ENCODE measurements around the gene CUBN.

DNA sequence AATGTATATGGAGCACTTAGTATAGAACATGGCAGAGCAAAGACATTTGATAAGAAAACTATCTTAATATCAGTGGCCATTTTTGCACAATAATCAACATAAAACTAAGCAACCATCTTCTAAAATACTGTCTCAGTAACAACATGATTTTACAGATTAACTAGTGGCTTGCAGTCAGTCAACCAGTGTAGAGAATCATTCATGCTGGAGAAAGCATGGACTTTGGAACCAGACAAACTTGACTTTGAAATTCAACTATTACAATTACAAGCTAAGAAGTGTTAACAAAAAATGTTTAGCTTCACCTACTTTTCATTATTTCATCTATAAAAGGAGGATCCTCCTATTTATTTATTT lies 27.7 kb downstream of the CUBN start:
- TF ChIP-seq, protein P1, sequence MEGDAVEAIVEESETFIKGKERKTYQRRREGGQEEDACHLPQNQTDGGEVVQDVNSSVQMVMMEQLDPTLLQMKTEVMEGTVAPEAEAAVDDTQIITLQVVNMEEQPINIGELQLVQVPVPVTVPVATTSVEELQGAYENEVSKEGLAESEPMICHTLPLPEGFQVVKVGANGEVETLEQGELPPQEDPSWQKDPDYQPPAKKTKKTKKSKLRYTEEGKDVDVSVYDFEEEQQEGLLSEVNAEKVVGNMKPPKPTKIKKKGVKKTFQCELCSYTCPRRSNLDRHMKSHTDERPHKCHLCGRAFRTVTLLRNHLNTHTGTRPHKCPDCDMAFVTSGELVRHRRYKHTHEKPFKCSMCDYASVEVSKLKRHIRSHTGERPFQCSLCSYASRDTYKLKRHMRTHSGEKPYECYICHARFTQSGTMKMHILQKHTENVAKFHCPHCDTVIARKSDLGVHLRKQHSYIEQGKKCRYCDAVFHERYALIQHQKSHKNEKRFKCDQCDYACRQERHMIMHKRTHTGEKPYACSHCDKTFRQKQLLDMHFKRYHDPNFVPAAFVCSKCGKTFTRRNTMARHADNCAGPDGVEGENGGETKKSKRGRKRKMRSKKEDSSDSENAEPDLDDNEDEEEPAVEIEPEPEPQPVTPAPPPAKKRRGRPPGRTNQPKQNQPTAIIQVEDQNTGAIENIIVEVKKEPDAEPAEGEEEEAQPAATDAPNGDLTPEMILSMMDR (IDR thresholded peaks at IDR 0.05): no peak
- TF ChIP-seq, protein P2, sequence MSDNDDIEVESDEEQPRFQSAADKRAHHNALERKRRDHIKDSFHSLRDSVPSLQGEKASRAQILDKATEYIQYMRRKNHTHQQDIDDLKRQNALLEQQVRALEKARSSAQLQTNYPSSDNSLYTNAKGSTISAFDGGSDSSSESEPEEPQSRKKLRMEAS (CRISPR knock-in tag; IDR thresholded peaks at IDR 0.05): no peak
- TF ChIP-seq, protein P3, sequence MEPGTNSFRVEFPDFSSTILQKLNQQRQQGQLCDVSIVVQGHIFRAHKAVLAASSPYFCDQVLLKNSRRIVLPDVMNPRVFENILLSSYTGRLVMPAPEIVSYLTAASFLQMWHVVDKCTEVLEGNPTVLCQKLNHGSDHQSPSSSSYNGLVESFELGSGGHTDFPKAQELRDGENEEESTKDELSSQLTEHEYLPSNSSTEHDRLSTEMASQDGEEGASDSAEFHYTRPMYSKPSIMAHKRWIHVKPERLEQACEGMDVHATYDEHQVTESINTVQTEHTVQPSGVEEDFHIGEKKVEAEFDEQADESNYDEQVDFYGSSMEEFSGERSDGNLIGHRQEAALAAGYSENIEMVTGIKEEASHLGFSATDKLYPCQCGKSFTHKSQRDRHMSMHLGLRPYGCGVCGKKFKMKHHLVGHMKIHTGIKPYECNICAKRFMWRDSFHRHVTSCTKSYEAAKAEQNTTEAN (CRISPR knock-in tag; IDR thresholded peaks at IDR 0.05): no peak
- TF ChIP-seq, protein P4, sequence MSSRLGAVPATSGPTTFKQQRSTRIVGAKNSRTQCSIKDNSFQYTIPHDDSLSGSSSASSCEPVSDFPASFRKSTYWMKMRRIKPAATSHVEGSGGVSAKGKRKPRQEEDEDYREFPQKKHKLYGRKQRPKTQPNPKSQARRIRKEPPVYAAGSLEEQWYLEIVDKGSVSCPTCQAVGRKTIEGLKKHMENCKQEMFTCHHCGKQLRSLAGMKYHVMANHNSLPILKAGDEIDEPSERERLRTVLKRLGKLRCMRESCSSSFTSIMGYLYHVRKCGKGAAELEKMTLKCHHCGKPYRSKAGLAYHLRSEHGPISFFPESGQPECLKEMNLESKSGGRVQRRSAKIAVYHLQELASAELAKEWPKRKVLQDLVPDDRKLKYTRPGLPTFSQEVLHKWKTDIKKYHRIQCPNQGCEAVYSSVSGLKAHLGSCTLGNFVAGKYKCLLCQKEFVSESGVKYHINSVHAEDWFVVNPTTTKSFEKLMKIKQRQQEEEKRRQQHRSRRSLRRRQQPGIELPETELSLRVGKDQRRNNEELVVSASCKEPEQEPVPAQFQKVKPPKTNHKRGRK (CRISPR knock-in tag; IDR thresholded peaks at IDR 0.05; ENCODE audit: borderline replicate concordance): no peak
- TF ChIP-seq, protein P5, sequence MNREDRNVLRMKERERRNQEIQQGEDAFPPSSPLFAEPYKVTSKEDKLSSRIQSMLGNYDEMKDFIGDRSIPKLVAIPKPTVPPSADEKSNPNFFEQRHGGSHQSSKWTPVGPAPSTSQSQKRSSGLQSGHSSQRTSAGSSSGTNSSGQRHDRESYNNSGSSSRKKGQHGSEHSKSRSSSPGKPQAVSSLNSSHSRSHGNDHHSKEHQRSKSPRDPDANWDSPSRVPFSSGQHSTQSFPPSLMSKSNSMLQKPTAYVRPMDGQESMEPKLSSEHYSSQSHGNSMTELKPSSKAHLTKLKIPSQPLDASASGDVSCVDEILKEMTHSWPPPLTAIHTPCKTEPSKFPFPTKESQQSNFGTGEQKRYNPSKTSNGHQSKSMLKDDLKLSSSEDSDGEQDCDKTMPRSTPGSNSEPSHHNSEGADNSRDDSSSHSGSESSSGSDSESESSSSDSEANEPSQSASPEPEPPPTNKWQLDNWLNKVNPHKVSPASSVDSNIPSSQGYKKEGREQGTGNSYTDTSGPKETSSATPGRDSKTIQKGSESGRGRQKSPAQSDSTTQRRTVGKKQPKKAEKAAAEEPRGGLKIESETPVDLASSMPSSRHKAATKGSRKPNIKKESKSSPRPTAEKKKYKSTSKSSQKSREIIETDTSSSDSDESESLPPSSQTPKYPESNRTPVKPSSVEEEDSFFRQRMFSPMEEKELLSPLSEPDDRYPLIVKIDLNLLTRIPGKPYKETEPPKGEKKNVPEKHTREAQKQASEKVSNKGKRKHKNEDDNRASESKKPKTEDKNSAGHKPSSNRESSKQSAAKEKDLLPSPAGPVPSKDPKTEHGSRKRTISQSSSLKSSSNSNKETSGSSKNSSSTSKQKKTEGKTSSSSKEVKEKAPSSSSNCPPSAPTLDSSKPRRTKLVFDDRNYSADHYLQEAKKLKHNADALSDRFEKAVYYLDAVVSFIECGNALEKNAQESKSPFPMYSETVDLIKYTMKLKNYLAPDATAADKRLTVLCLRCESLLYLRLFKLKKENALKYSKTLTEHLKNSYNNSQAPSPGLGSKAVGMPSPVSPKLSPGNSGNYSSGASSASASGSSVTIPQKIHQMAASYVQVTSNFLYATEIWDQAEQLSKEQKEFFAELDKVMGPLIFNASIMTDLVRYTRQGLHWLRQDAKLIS (CRISPR knock-in tag; IDR thresholded peaks at IDR 0.05; ENCODE audit: borderline replicate concordance): no peak

Measured in WTC11 (cell line).